ENCODE data around the gene CALML5.

CALML5 gene

GRCh38 chr10:5458425-5458824 lies 40.9 kb downstream of the CALML5 start:
- Histone ChIP-seq H3K4me2 (ENCODE audit: low read length) (no peak overlapping the region), H3K9ac (no peak overlapping the region), H3K4me1 (no peaks in the 10 kb centered on the region), H3K27me3 (ENCODE audit: control insufficient read depth, insufficient read depth, low read length) (no peaks in the 10 kb centered on the region), H3K4me3 (ENCODE audit: low read depth, low read length) (no peak overlapping the region), H3K79me2 (no peaks in the 10 kb centered on the region), H3K36me3 (ENCODE audit: control insufficient read depth, insufficient read depth, low read length) (no peaks in the 10 kb centered on the region), H2AFZ (no peak overlapping the region), H3K27ac (no peak overlapping the region), H3K9me3 (ENCODE audit: control insufficient read depth, low read length) (no peaks in the 10 kb centered on the region)
- TF ChIP-seq, protein P1, sequence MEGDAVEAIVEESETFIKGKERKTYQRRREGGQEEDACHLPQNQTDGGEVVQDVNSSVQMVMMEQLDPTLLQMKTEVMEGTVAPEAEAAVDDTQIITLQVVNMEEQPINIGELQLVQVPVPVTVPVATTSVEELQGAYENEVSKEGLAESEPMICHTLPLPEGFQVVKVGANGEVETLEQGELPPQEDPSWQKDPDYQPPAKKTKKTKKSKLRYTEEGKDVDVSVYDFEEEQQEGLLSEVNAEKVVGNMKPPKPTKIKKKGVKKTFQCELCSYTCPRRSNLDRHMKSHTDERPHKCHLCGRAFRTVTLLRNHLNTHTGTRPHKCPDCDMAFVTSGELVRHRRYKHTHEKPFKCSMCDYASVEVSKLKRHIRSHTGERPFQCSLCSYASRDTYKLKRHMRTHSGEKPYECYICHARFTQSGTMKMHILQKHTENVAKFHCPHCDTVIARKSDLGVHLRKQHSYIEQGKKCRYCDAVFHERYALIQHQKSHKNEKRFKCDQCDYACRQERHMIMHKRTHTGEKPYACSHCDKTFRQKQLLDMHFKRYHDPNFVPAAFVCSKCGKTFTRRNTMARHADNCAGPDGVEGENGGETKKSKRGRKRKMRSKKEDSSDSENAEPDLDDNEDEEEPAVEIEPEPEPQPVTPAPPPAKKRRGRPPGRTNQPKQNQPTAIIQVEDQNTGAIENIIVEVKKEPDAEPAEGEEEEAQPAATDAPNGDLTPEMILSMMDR (IDR thresholded peaks at IDR 0.05) = no peak

- H3K9ac ChIP-seq = no peak overlapping the region
- H3K27me3 ChIP-seq (ENCODE audit: control insufficient read depth, insufficient read depth, low read length) = no peaks in the 10 kb centered on the region
- H3K4me2 ChIP-seq (ENCODE audit: low read length) = no peak overlapping the region
- TF ChIP-seq, protein P1 (IDR thresholded peaks at IDR 0.05) = no peak
- no peaks in the 10 kb centered on the region for H3K36me3 ChIP-seq (ENCODE audit: control insufficient read depth, insufficient read depth, low read length)
- H3K4me1 ChIP-seq = no peaks in the 10 kb centered on the region
- H3K79me2 ChIP-seq = no peaks in the 10 kb centered on the region
- H2AFZ ChIP-seq = no peak overlapping the region
- H3K9me3 ChIP-seq (ENCODE audit: control insufficient read depth, low read length) = no peaks in the 10 kb centered on the region
- H3K4me3 ChIP-seq (ENCODE audit: low read depth, low read length) = no peak overlapping the region
- no peak overlapping the region for H3K27ac ChIP-seq
These were observed 41.6 kb downstream of the CALML5 start for GRCh38 chr10:5457741-5458140.

GRCh38 chr10:5456563-5456962 lies 42.8 kb downstream of the CALML5 start:
- H3K4me1 ChIP-seq = no peaks in the 10 kb centered on the region
- no peaks in the 10 kb centered on the region for H3K27me3 ChIP-seq (ENCODE audit: control insufficient read depth, insufficient read depth, low read length)
- TF ChIP-seq, protein P1 (IDR thresholded peaks at IDR 0.05) = no peak
- no peaks in the 10 kb centered on the region for H3K79me2 ChIP-seq
- no peak overlapping the region for H3K27ac ChIP-seq
- H2AFZ ChIP-seq = no peak overlapping the region
- no peak overlapping the region for H3K4me3 ChIP-seq (ENCODE audit: low read depth, low read length)
- no peaks in the 10 kb centered on the region for H3K36me3 ChIP-seq (ENCODE audit: control insufficient read depth, insufficient read depth, low read length)
- H3K9me3 ChIP-seq (ENCODE audit: control insufficient read depth, low read length) = no peaks in the 10 kb centered on the region
- H3K9ac ChIP-seq = no peak overlapping the region
- no peak overlapping the region for H3K4me2 ChIP-seq (ENCODE audit: low read length)

DNA sequence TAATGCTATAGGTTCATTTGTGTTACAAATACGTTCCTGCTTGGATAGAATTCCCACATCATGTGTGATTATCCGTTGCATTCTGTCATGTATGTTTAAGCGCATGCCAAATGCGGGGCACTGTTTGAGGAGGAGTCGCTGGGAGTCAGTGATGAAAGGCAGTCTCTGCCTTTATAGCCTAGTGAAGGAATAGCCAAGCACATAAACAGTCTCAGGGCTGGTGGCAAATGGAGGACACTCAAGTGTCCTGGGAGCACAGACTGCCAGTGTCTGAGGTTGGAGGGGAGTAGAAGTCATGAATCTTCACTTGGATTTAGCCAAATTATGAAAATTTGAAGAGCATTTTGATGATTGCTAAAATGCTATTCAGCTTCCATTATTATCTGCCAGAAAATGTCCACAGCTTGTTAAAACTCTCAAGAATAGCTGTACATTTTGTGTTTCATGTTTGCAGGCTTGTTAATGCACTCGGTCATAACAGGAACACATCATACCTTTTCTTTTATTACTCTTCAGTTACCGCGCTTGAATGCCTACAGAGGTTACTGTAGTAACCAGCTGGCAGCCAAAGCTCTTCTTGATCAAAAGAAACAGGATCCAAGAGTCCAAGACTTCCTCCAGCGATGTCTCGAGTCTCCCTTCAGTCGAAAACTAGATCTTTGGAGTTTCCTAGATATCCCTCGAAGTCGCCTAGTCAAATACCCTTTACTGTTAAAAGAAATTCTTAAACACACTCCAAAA lies 45.5 kb downstream of the CALML5 start:
- no peak overlapping the region for H3K27ac ChIP-seq
- H3K4me2 ChIP-seq (ENCODE audit: low read length) = no peak overlapping the region
- H2AFZ ChIP-seq = no peak overlapping the region

More for the DNA sequence above, 45.5 kb downstream of the CALML5 start:
- TF ChIP-seq, protein P1 (IDR thresholded peaks at IDR 0.05) = no peak
- Histone ChIP-seq H3K36me3 (ENCODE audit: control insufficient read depth, insufficient read depth, low read length) (no peaks in the 10 kb centered on the region), H3K79me2 (no peaks in the 10 kb centered on the region), H3K9ac (no peak overlapping the region), H3K4me1 (no peaks in the 10 kb centered on the region), H3K27me3 (ENCODE audit: control insufficient read depth, insufficient read depth, low read length) (no peaks in the 10 kb centered on the region), H3K4me3 (ENCODE audit: low read depth, low read length) (no peak overlapping the region), H3K9me3 (ENCODE audit: control insufficient read depth, low read length) (no peaks in the 10 kb centered on the region)
